ENCODE measurements around the gene DGCR2. TPM values are rescaled to one million over a fixed set of nuclear protein-coding genes. Genes with fewer than 3 reads are reported as not detected.
"Not testable (repeated sequence)": the region's sequence is repeated elsewhere in the genome, so short reads cannot be mapped to it uniquely, and the experiment has no call there.

Gene DGCR2
- total and polyA plus RNA-seq, 12 donors: 24.3 to 70.1 (median 51.9) TPM

DNA sequence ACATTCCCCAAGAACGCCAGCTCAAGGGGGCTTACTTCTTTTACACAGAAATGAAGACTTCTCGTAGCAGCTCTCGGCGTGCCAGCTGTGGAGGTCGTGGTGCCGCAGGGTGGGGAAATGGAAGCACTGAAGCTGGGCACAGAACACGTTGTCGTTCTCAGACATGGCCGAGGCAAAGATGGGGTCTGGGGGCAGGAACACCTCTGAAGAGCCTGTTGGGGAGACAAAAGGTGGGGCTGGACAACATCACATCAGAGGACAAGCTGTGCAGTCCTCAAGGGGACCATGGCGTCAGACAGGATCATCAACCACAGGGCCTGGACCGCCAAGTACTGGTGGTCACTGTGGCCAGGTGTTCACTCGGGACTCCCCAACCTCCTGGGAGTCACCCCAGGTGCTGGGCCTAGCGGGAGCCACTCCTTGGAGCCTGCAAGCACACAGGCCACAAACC is 65.2 kb downstream of the DGCR2 start:
- H3K27ac ChIP-seq: no peak overlapping the region
- intact Hi-C loops (cut with DNase I): no loop called here
- WGBS, 4 donors: 93 to 96% (median 95%) methylated on average over 9 to 13 of the region's 13 CpGs
- peaks cover 12 to 18% of the 10 kb centered on the region in 2 donors for H3K4me1 ChIP-seq (replicated peaks in 1 of 2)
- H3K27me3 ChIP-seq: no peaks in the 10 kb centered on the region
- no peaks in the 10 kb centered on the region for H3K9me3 ChIP-seq (replicated peaks in 1 of 3)
- H3K36me3 ChIP-seq (replicated peaks in 1 of 2): peaks cover 0 to 49% of the 10 kb centered on the region in 2 donors
- TF ChIP-seq, protein P1, sequence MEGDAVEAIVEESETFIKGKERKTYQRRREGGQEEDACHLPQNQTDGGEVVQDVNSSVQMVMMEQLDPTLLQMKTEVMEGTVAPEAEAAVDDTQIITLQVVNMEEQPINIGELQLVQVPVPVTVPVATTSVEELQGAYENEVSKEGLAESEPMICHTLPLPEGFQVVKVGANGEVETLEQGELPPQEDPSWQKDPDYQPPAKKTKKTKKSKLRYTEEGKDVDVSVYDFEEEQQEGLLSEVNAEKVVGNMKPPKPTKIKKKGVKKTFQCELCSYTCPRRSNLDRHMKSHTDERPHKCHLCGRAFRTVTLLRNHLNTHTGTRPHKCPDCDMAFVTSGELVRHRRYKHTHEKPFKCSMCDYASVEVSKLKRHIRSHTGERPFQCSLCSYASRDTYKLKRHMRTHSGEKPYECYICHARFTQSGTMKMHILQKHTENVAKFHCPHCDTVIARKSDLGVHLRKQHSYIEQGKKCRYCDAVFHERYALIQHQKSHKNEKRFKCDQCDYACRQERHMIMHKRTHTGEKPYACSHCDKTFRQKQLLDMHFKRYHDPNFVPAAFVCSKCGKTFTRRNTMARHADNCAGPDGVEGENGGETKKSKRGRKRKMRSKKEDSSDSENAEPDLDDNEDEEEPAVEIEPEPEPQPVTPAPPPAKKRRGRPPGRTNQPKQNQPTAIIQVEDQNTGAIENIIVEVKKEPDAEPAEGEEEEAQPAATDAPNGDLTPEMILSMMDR (IDR thresholded peaks at IDR 0.05): no peak
- TF ChIP-seq POLR2A (IDR thresholded peaks at IDR 0.05): no peak
- no peak overlapping the region for H3K4me3 ChIP-seq
- DNase-seq: peak in 1 of 7 donors; percentile 36

DNA sequence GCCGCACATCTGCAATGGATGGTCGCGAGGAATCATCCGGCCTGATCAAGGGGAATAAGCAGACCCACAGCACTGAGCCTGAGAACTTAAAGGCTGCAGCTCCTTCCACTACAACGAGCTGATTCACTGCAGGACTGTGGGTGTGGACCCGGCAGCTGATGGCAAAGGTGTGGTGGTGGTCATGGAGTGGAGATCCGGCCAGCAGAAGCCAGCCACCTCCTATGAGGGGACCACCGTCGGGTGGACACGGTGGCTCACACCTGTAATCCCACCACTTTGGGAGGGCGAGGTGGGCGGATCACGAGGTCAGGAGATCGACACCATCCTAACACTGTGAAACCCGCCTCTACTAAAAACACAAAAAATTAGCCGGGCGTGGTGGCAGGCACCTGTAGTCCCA is 66.4 kb downstream of the DGCR2 start:
- TF ChIP-seq POLR2A (IDR thresholded peaks at IDR 0.05): no peak
- Histone ChIP-seq H3K9me3 (replicated peaks in 1 of 3) (no peaks in the 10 kb centered on the region), H3K4me1 (replicated peaks in 1 of 2) (peaks cover 8 to 13% of the 10 kb centered on the region in 2 donors), H3K36me3 (replicated peaks in 1 of 2) (peaks cover 0 to 49% of the 10 kb centered on the region in 2 donors), H3K27ac (no peak overlapping the region), H3K27me3 (no peaks in the 10 kb centered on the region), H3K4me3 (no peak overlapping the region)
- WGBS, 4 donors: 92 to 96% (median 95%) methylated on average over 15 to 17 of the region's 17 CpGs
- DNase-seq: peak in 2 of 7 donors; percentile 13 to 41
- intact Hi-C loops (cut with DNase I): no loop called here

DNA sequence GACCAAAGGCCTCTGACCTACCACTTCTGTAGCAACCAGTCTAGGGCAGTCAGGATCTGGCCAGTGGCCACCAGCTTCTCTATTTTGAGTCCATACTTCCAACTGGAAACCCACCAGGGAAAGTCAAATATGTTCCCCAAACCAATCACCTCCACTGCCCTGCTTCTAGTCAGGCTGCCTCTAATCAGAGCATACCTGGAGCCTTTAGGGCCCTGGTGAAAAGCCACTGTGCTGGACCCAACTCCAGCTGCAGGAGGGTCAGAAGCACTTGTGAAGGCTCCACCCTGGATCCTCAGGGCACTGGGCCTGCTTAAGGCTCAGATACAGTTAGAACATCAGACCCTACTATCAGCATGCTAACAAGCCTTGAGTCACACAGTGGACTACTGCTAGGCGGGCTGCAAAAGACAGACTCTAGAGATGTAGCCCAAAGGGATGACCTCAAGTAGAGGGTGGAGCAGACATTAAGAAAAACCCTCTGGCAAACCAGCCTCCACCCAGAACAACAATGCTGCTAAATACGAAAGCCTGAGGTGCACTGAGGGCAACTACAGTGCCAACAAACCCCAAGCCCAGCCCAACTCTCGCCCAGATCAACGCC is 69.2 kb downstream of the DGCR2 start:
- no peaks in the 10 kb centered on the region for H3K9me3 ChIP-seq (replicated peaks in 1 of 3)
- TF ChIP-seq, protein P1 (IDR thresholded peaks at IDR 0.05): no peak
- TF ChIP-seq POLR2A (IDR thresholded peaks at IDR 0.05): no peak
- DNase-seq: peak in 2 of 7 donors; percentile 9 to 33
- no peak overlapping the region for H3K27ac ChIP-seq
- peaks cover 0 to 52% of the 10 kb centered on the region in 2 donors for H3K36me3 ChIP-seq (replicated peaks in 1 of 2)
- 95 to 96% (median 95%) methylated on average over 4 of the region's 4 CpGs for WGBS, 4 donors
- intact Hi-C loops (cut with DNase I): no loop called here
- no peaks in the 10 kb centered on the region for H3K27me3 ChIP-seq
- H3K4me3 ChIP-seq: no peak overlapping the region
- peaks cover 0 to 4% of the 10 kb centered on the region in 2 donors for H3K4me1 ChIP-seq (replicated peaks in 1 of 2)

DNA sequence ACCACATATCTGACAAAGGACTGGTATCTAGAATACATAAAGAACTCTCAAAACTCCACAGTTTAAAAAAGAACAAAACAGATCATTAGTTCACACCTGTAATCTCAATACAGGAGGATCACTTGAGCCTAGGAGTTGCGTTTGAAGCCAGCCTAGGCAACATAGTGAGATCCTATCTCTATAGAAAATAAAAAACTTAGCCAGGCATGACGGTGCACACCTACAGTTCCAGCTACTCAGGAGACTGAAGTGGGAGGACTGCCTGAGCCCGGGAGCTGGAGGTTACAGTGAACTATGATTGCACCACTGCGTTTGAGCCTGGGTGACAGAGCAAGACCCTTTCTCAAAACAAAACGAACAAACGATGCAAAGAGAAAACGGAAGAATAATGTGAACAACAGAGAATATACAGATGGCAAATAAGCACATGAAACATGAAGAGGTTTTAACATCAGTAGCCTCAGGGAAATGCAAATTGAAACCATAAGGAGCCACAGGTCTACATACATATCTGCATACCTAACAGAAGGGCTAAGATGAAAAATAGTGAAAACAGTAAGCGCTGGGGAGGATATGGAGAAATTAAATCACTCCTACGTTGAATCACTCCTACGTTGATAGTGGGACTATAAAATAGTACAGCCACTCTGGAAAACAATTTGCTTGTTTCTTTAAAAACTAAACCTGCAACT is 70.7 kb downstream of the DGCR2 start:
- H3K4me1 ChIP-seq (replicated peaks in 1 of 2): peaks cover 0 to 4% of the 10 kb centered on the region in 2 donors
- peaks cover 0 to 55% of the 10 kb centered on the region in 2 donors for H3K36me3 ChIP-seq (replicated peaks in 1 of 2)
- no peak overlapping the region for H3K27ac ChIP-seq
- no peaks in the 10 kb centered on the region for H3K27me3 ChIP-seq
- no peak for TF ChIP-seq POLR2A (IDR thresholded peaks at IDR 0.05)
- TF ChIP-seq, protein P1 (IDR thresholded peaks at IDR 0.05): no peak
- intact Hi-C loops (cut with DNase I): no loop called here
- no peaks in the 10 kb centered on the region for H3K9me3 ChIP-seq (replicated peaks in 1 of 3)
- peak in 1 of 7 donors; percentile 1 for DNase-seq
- no peak overlapping the region for H3K4me3 ChIP-seq
- WGBS, 4 donors: 82 to 92% (median 88%) methylated on average over 10 of the region's 10 CpGs

DNA sequence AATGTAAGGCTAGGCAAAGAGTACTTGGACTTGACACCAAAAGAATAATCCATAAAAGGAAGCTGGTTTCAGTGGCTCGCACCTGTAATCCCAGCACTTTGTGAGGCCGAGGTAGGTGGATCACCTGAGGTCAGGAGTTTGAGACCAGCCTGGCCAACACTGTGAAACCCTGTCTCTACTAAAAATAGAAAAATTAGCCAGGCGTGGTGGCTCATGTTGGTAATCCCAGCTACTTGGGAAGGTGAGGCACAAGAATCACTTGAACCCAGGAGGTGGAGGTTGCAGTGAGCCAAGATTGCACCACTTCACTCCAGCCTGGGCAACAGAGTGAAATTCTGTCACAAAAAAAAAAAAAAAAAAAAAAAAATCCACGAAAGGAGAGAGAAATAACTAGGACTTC is 71.4 kb downstream of the DGCR2 start:
- H3K9me3 ChIP-seq (replicated peaks in 1 of 3); DNase-seq; H3K27me3 ChIP-seq; H3K27ac ChIP-seq; H3K4me1 ChIP-seq (replicated peaks in 1 of 2); H3K4me3 ChIP-seq; intact Hi-C loops (cut with DNase I): not testable (repeated sequence)
- peaks cover 0 to 58% of the 10 kb centered on the region in 2 donors for H3K36me3 ChIP-seq (replicated peaks in 1 of 2)
- WGBS, 4 donors: 90 to 97% (median 95%) methylated on average over 4 of the region's 4 CpGs

Data from adrenal gland (tissue), 12 donors.